Effector CD8-positive, alpha-beta T cell (primary cell): ENCODE results near the gene GALNT10.
A peak's percentile ranks its signal among the peaks of the same experiment; 100 is the strongest.

Source experiments
- DNase-seq: peaks from one replicate; lab custom pipeline; 2025; lab: John Stamatoyannopoulos, UW

Gene GALNT10

GRCh38 chr5:154179846-154180710, 10.5 kb upstream of the GALNT10 start:
- no peak for DNase-seq

GRCh38 chr5:154181161-154181560, 9.4 kb upstream of the GALNT10 start:
- DNase-seq = no peak

- DNase-seq = no peak
Measured at GRCh38 chr5:154189256-154189818, 1.2 kb upstream of the GALNT10 start.

GRCh38 chr5:154189819-154190594, 526 bp upstream of the GALNT10 start:
- DNase-seq = peak; percentile 65

- no peak for DNase-seq
Measured at GRCh38 chr5:154191467-154192261, 1.1 kb downstream of the GALNT10 start.

- DNase-seq = no peak
Measured at GRCh38 chr5:154193283-154193682, 2.8 kb downstream of the GALNT10 start.

- DNase-seq = no peak
Measured at GRCh38 chr5:154193701-154194121, 3.2 kb downstream of the GALNT10 start.

GRCh38 chr5:154194345-154195329, 4.1 kb downstream of the GALNT10 start:
- DNase-seq = no peak

- no peak for DNase-seq
Measured at GRCh38 chr5:154196281-154196680, 5.7 kb downstream of the GALNT10 start.

- no peak for DNase-seq
Measured at GRCh38 chr5:154196955-154197652, 6.6 kb downstream of the GALNT10 start.

- DNase-seq = peak; percentile 4
Measured at GRCh38 chr5:154197801-154198491, 7.4 kb downstream of the GALNT10 start.

- no peak for DNase-seq
Measured at GRCh38 chr5:154198611-154199230, 8.2 kb downstream of the GALNT10 start.

- no peak for DNase-seq
Measured at GRCh38 chr5:154199263-154199662, 8.7 kb downstream of the GALNT10 start.

- DNase-seq = no peak
Measured at GRCh38 chr5:154199671-154200220, 9.2 kb downstream of the GALNT10 start.

- DNase-seq = no peak
Measured at GRCh38 chr5:154200221-154200620, 9.7 kb downstream of the GALNT10 start.

- no peak for DNase-seq
Measured at GRCh38 chr5:154201108-154201769, 10.7 kb downstream of the GALNT10 start.

GRCh38 chr5:154202379-154203260, 12.1 kb downstream of the GALNT10 start:
- no peak for DNase-seq
